DMS 273 (cell line): ENCODE data around the gene CRY1.
A peak's percentile ranks its signal among the peaks of the same experiment; 100 is the strongest.

Source experiments
- DNase-seq: peaks from one replicate; lab custom pipeline; 2025; ENCODE audit not compliant: unreplicated experiment; lab: John Stamatoyannopoulos, UW

CRY1 gene

GRCh38 chr12:106971065-106971464 is 122.3 kb downstream of the CRY1 start:
- DNase-seq, result no peak

GRCh38 chr12:106964526-106964925 is 128.8 kb downstream of the CRY1 start:
- no peak for DNase-seq

- DNase-seq, result no peak
These were observed 131.1 kb downstream of the CRY1 start for GRCh38 chr12:106962286-106962685.

- no peak for DNase-seq
These were observed 132.9 kb downstream of the CRY1 start for GRCh38 chr12:106960443-106960842.

- DNase-seq, result peak; percentile 11
These were observed 135.8 kb downstream of the CRY1 start for GRCh38 chr12:106957583-106957982.

GRCh38 chr12:106956048-106956578 is 137.2 kb downstream of the CRY1 start:
- DNase-seq, result peak; percentile 80

GRCh38 chr12:106955377-106956047 is 137.8 kb downstream of the CRY1 start, which contains the start of gene TMEM263:
Gene TMEM263 (plus strand): TSS chr12:106955907. CDS start chr12:106967117, 11,210 bp downstream.
- DNase-seq, result peak; percentile 96

GRCh38 chr12:106954462-106955376 is 138.6 kb downstream of the CRY1 start:
- DNase-seq, result no peak

GRCh38 chr12:106953352-106954250 is 139.7 kb downstream of the CRY1 start:
- no peak for DNase-seq

GRCh38 chr12:106950591-106950990 is 142.8 kb downstream of the CRY1 start:
- DNase-seq, result no peak

- DNase-seq, result no peak
These were observed 145.9 kb downstream of the CRY1 start for GRCh38 chr12:106947461-106947860.

- peak; percentile 29 for DNase-seq
These were observed 148.0 kb downstream of the CRY1 start for GRCh38 chr12:106945261-106945851.

GRCh38 chr12:106942775-106943174 is 150.6 kb downstream of the CRY1 start:
- DNase-seq, result no peak

GRCh38 chr12:106941481-106942156 is 151.7 kb downstream of the CRY1 start:
- no peak for DNase-seq
